Left ventricle myocardium inferior (tissue), 1 donor: Measurements from ENCODE around the gene KCND3. TPM values are rescaled to one million over a fixed set of nuclear protein-coding genes. Genes with fewer than 3 reads are reported as not detected.

Source experiments
- DNase-seq: peaks from one replicate; pipeline ENCODE4 v3.0.0-alpha.2; 2020
- H3K27ac ChIP-seq: fragments of 200-600 bp; replicated peaks from 2 replicates; pipeline ENCODE4 v1.8.0; 2021
- H3K27me3 ChIP-seq: fragments of 200-600 bp; 2 replicates; pipeline ENCODE4 v1.8.0; 2021; ENCODE audit warnings: low read depth
- H3K36me3 ChIP-seq: fragments of 200-600 bp; 2 replicates; pipeline ENCODE4 v1.8.0; 2021
- H3K4me1 ChIP-seq: fragments of 200-600 bp; 2 replicates; pipeline ENCODE4 v1.8.0; 2021
- H3K4me3 ChIP-seq: fragments of 200-600 bp; 2 replicates; pipeline ENCODE4 v1.8.0; 2021; ENCODE audit warnings: mild to moderate bottlenecking, moderate library complexity
- H3K9me3 ChIP-seq: fragments of 200-600 bp; replicated peaks from 2 replicates; pipeline ENCODE4 v1.8.0; 2021
- intact Hi-C: fragments of 100-400 bp; cut with micrococcal nuclease; formaldehyde crosslinking; loops from one replicate; pipeline ENCODE4 v1.11.0; 2022
- total RNA-seq: library from RNA; stranded (reverse); fragmentation: NEBNext Ultra II Directional; extraction: Animal tissue kit (Norgen Biotek cat#: 25700); gene quantifications from one replicate; pipeline ENCODE4 v1.2.1, GENCODE V29; 2021
- TF ChIP-seq, protein P1 (sequence below): fragments of 200-600 bp; IDR thresholded peaks from 2 replicates; pipeline ENCODE4 v1.8.0; 2021; ENCODE audit warnings: antibody characterized with exemption, mild to moderate bottlenecking, borderline replicate concordance
- donor health status: DM: no; HTN: yes; CAD: no; lungs with severe emphysema.

KCND3 gene
- total RNA-seq, 1 donor from 2014 or later = 19.2 TPM

DNA sequence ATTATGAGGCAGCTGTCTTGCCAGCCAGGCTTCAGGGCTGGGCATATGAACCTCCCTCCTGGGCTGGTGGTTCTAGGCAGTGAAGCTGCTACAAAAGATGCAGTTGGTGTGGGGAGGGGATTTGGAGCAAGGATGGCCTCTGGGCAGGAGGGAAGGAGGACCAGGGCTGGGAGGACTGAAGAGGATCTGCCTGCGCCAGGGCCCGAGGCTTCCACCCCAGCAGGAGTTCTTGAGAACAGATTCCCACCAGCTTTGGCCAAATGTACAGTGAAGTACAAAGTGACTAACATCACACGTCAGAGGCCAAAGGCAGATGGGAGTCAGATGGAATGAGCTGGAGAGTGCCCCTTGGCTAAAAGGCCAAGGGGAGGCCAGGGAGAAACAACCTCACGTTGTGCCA, 171.4 kb downstream of the KCND3 start:
- H3K4me1 ChIP-seq = peaks cover 7% of the 10 kb centered on the region
- H3K27me3 ChIP-seq = no peaks in the 10 kb centered on the region
- H3K4me3 ChIP-seq = no peak overlapping the region
- H3K9me3 ChIP-seq = no peaks in the 10 kb centered on the region
- intact Hi-C loops = no loop called here
- DNase-seq = no peak
- TF ChIP-seq, protein P1, sequence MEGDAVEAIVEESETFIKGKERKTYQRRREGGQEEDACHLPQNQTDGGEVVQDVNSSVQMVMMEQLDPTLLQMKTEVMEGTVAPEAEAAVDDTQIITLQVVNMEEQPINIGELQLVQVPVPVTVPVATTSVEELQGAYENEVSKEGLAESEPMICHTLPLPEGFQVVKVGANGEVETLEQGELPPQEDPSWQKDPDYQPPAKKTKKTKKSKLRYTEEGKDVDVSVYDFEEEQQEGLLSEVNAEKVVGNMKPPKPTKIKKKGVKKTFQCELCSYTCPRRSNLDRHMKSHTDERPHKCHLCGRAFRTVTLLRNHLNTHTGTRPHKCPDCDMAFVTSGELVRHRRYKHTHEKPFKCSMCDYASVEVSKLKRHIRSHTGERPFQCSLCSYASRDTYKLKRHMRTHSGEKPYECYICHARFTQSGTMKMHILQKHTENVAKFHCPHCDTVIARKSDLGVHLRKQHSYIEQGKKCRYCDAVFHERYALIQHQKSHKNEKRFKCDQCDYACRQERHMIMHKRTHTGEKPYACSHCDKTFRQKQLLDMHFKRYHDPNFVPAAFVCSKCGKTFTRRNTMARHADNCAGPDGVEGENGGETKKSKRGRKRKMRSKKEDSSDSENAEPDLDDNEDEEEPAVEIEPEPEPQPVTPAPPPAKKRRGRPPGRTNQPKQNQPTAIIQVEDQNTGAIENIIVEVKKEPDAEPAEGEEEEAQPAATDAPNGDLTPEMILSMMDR = no peak
- H3K36me3 ChIP-seq = no peaks in the 10 kb centered on the region
- H3K27ac ChIP-seq = no peak overlapping the region

DNA sequence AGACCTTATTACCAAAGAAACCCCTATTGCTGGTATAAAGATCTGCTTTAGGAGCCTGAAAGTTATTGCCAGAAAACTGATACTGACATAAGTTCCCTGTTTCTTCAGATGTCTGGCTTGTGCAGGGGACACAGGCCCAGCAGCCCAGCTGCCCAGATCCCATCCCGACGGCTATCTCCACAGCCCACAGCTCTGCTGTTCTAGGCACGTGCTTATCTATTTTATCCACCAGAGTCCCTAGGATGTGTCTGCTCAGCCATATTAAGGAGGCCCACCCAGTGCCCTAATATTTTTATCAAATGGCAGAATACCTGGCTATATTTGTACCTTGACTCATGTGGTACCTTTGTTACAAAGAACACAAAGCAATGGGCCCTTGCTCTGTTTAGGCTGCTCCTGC, 174.8 kb downstream of the KCND3 start:
- Histone ChIP-seq H3K4me3 (no peak overlapping the region), H3K9me3 (no peaks in the 10 kb centered on the region), H3K27ac (no peak overlapping the region), H3K27me3 (no peaks in the 10 kb centered on the region), H3K4me1 (peaks cover 7% of the 10 kb centered on the region), H3K36me3 (no peaks in the 10 kb centered on the region)
- no peak for DNase-seq
- intact Hi-C loops = no loop called here
- TF ChIP-seq, protein P1 = no peak

DNA sequence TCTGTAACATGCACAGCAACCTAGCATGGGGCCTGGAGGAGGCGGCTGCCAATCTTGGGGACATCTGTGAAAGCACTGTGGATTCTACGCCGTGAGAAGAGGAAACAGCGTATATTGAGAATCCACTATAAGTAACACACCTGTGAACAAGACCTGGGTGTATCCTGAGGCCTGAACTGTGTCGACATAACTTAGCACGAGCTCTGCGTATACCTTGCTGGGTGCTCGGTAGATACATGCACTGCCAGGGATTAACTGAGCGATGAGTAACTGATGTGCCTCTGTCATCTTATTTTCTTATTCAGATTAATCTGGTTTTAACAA, 175.2 kb downstream of the KCND3 start:
- DNase-seq = no peak
- Histone ChIP-seq H3K27me3 (no peaks in the 10 kb centered on the region), H3K4me3 (no peak overlapping the region), H3K4me1 (peaks cover 7% of the 10 kb centered on the region), H3K36me3 (no peaks in the 10 kb centered on the region), H3K27ac (no peak overlapping the region), H3K9me3 (no peaks in the 10 kb centered on the region)
- TF ChIP-seq, protein P1 = no peak
- intact Hi-C loops = no loop called here

DNA sequence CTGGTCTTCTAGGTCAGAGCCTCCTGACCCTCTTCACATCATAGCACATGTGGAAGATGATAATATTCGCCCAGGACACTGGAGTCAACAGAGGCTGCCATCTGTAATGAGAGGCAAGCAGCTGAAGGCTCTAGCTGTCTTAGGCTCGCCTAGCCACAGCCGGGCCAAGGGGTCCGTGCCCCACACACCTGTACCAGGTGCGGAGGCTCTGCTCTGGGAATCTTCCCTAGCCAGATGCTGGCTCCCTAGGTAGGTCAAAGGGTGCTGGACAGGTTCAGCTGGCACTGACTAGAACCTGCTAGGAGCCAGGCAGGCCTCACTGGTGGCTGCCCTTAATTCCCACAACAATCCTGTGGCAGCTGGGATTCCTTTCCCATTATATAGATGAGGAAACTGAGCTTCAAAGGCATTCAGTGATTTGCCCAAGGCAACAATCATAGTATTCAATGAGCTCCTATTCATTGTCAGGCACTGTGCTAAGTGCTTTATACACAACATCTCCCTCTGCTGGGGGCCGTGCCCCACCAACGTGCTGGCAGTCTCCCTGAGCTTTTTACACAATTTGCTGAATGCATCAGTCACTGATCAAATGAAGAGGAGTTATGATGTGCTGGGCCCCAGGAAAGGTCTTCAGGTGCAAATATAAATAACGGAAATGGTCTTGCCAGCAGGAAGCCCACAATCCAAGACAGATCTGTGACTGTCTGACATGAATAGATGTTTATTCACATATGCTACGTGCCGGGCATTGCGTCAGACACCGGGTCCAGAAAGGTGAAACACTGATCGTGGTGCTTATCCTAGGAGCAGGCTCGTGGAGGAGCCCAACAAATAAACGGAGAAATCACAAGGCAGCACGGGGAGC, 175.8 kb downstream of the KCND3 start:
- no peak for DNase-seq
- H3K9me3 ChIP-seq = no peaks in the 10 kb centered on the region
- H3K27ac ChIP-seq = no peak overlapping the region
- H3K4me3 ChIP-seq = no peak overlapping the region
- no peaks in the 10 kb centered on the region for H3K36me3 ChIP-seq
- TF ChIP-seq, protein P1 = peak; percentile 28
- no peaks in the 10 kb centered on the region for H3K27me3 ChIP-seq
- H3K4me1 ChIP-seq = peaks cover 7% of the 10 kb centered on the region
- intact Hi-C loops = no loop called here

- H3K4me1 ChIP-seq = peaks cover 7% of the 10 kb centered on the region
- H3K27me3 ChIP-seq = no peaks in the 10 kb centered on the region
- TF ChIP-seq, protein P1 = no peak
- no peak overlapping the region for H3K4me3 ChIP-seq
- no peaks in the 10 kb centered on the region for H3K9me3 ChIP-seq
- H3K27ac ChIP-seq = no peak overlapping the region
- no peak for DNase-seq
- no peaks in the 10 kb centered on the region for H3K36me3 ChIP-seq
- intact Hi-C loops = no loop called here
Measured at GRCh38 chr1:111812306-111812705, 177.2 kb downstream of the KCND3 start.
